ENCODE measurements around the gene C6orf47.

C6orf47 gene

GRCh38 chr6:31636698-31637596 lies 23.6 kb downstream of the C6orf47 start:
- no peak for DNase-seq (ENCODE audit: low spot score)

GRCh38 chr6:31634969-31635575 lies 25.5 kb downstream of the C6orf47 start:
- no peak for DNase-seq (ENCODE audit: low spot score)

- no peak for DNase-seq (ENCODE audit: low spot score)
These were observed 26.4 kb downstream of the C6orf47 start for GRCh38 chr6:31634131-31634530.

- DNase-seq (ENCODE audit: low spot score), result no peak
These were observed 27.1 kb downstream of the C6orf47 start for GRCh38 chr6:31633447-31633846.

GRCh38 chr6:31632279-31632946 lies 28.2 kb downstream of the C6orf47 start:
- DNase-seq (ENCODE audit: low spot score), result no peak

GRCh38 chr6:31631681-31632278 lies 28.8 kb downstream of the C6orf47 start:
- DNase-seq (ENCODE audit: low spot score), result no peak

GRCh38 chr6:31631209-31631608 lies 29.4 kb downstream of the C6orf47 start:
- DNase-seq (ENCODE audit: low spot score), result no peak

GRCh38 chr6:31630177-31630934 lies 30.2 kb downstream of the C6orf47 start:
- no peak for DNase-seq (ENCODE audit: low spot score)

GRCh38 chr6:31629014-31629413 lies 31.6 kb downstream of the C6orf47 start:
- no peak for DNase-seq (ENCODE audit: low spot score)

GRCh38 chr6:31627690-31628287 lies 32.8 kb downstream of the C6orf47 start:
- DNase-seq (ENCODE audit: low spot score), result no peak

GRCh38 chr6:31626952-31627351 lies 33.6 kb downstream of the C6orf47 start:
- DNase-seq (ENCODE audit: low spot score), result no peak

GRCh38 chr6:31624070-31624469 lies 36.5 kb downstream of the C6orf47 start:
- DNase-seq (ENCODE audit: low spot score), result no peak

- no peak for DNase-seq (ENCODE audit: low spot score)
These were observed 37.9 kb downstream of the C6orf47 start for GRCh38 chr6:31622684-31623091.

- no peak for DNase-seq (ENCODE audit: low spot score)
These were observed 38.6 kb downstream of the C6orf47 start for GRCh38 chr6:31621991-31622390.

GRCh38 chr6:31621320-31621939 lies 39.1 kb downstream of the C6orf47 start:
- no peak for DNase-seq (ENCODE audit: low spot score)

- peak; percentile 76 for DNase-seq (ENCODE audit: low spot score)
These were observed 39.8 kb downstream of the C6orf47 start, which contains the start of gene PRRC2A for GRCh38 chr6:31620586-31621319. Gene PRRC2A (plus strand): TSS chr6:31620715. CDS start chr6:31622790, 2,075 bp downstream.

- peak; percentile 89 for DNase-seq (ENCODE audit: low spot score)
These were observed 40.6 kb downstream of the C6orf47 start for GRCh38 chr6:31619805-31620585.

GRCh38 chr6:31617010-31617409 lies 43.6 kb downstream of the C6orf47 start:
- DNase-seq (ENCODE audit: low spot score), result no peak

- no peak for DNase-seq (ENCODE audit: low spot score)
These were observed 44.8 kb downstream of the C6orf47 start for GRCh38 chr6:31615748-31616147.
